ENCODE measurements around the gene PCDH17. TPM values are rescaled to one million over a fixed set of nuclear protein-coding genes. Genes with fewer than 3 reads are reported as not detected.
A peak's percentile ranks its signal among the peaks of the same experiment; 100 is the strongest.

The PCDH17 gene, protein sequence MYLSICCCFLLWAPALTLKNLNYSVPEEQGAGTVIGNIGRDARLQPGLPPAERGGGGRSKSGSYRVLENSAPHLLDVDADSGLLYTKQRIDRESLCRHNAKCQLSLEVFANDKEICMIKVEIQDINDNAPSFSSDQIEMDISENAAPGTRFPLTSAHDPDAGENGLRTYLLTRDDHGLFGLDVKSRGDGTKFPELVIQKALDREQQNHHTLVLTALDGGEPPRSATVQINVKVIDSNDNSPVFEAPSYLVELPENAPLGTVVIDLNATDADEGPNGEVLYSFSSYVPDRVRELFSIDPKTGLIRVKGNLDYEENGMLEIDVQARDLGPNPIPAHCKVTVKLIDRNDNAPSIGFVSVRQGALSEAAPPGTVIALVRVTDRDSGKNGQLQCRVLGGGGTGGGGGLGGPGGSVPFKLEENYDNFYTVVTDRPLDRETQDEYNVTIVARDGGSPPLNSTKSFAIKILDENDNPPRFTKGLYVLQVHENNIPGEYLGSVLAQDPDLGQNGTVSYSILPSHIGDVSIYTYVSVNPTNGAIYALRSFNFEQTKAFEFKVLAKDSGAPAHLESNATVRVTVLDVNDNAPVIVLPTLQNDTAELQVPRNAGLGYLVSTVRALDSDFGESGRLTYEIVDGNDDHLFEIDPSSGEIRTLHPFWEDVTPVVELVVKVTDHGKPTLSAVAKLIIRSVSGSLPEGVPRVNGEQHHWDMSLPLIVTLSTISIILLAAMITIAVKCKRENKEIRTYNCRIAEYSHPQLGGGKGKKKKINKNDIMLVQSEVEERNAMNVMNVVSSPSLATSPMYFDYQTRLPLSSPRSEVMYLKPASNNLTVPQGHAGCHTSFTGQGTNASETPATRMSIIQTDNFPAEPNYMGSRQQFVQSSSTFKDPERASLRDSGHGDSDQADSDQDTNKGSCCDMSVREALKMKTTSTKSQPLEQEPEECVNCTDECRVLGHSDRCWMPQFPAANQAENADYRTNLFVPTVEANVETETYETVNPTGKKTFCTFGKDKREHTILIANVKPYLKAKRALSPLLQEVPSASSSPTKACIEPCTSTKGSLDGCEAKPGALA (N-terminal part only)
- under 0.01 TPM for total RNA-seq

DNA sequence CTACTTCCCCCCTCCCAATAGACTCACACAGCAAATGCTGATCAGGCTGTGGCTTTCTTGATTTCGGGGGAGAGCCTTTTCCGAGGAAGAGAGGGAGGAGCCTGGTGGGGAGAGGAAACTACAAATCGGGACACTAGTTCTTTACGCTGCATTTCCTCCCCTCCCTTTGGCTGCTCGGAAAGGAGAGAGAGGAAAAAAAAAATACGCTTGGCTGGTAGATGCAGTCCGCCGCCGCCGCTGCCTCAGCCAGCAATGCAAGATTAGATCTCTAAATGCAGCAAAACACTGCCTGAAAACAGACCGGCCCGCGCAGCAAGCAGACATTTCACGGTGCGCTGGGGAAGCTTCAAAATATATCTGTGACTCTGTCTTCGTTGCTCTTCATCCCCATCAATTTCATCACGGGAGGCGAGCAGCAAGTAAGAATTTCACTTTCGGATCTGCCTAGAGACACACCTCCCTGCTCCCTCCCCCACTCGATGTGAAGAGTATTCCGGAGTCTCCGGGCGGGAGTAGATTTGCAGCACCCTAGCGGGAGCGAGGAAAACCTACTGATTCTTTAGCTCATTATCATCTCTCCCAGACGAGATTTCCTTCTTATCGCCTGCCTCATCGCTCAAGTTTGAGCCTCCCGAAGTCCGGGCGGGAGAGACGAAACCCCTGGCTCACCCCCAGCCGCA lies at the start of gene PCDH17:
Gene PCDH17, plus strand, starts transcription at position 149 of the 680 bp plus-strand sequence. CDS start 803 bp downstream, outside the sequence.
- Histone ChIP-seq H3K9me3 (ENCODE audit: low read depth, low read length) (no peaks in the 10 kb centered on the region), H3K4me3 (ENCODE audit: low read length) (peak within 1 kb of the TSS; percentile 17), H3K27me3 (ENCODE audit: insufficient read depth, low read length) (peaks cover 79% of the 10 kb centered on the region), H3K4me1 (ENCODE audit: insufficient read depth, low read length) (peaks cover 28% of the 10 kb centered on the region)

DNA sequence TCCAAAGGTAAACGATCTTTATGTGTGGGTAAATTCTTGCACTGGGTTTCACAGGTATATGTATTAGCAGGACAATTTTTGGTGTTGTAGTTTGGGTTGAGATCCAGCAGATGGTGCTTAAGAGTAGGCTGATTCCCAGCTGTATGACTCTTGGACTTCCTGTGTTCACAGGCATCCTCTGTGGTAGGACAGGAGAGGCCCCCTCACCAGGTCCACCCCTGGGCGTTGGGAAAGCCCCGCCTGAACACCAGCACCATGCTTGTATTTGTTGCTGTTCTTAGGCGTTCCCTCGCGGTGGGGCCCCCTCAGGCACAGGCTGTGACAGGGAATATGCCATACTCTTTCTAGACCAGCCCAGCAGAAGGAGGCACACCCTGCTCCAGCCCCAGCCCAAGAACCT lies 49.5 kb upstream of the PCDH17 start:
- no peaks in the 10 kb centered on the region for H3K27me3 ChIP-seq (ENCODE audit: insufficient read depth, low read length)
- no peak overlapping the region for H3K4me3 ChIP-seq (ENCODE audit: low read length)
- peaks cover 4% of the 10 kb centered on the region for H3K9me3 ChIP-seq (ENCODE audit: low read depth, low read length)
- H3K4me1 ChIP-seq (ENCODE audit: insufficient read depth, low read length): no peaks in the 10 kb centered on the region

DNA sequence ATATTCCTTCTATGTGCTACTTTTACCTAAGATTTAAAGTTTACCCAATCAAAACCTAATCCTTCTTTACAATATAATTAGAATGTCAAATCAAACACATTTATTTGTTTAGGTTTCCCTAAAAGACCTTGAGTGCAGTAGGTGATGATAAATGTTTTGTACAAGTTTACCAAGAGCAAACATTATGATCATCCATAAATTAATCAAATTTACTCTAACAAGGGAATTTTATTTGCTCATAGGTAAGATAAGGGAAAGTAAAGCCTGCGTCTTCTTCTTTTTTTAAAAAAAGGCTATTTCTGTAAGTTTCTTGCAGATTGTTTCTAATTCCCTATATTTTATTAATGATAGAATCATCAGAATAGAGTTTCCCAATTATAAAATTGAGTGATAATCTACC lies 48.0 kb upstream of the PCDH17 start:
- Histone ChIP-seq H3K9me3 (ENCODE audit: low read depth, low read length) (peaks cover 4% of the 10 kb centered on the region), H3K4me3 (ENCODE audit: low read length) (no peak overlapping the region), H3K4me1 (ENCODE audit: insufficient read depth, low read length) (no peaks in the 10 kb centered on the region), H3K27me3 (ENCODE audit: insufficient read depth, low read length) (no peaks in the 10 kb centered on the region)

DNA sequence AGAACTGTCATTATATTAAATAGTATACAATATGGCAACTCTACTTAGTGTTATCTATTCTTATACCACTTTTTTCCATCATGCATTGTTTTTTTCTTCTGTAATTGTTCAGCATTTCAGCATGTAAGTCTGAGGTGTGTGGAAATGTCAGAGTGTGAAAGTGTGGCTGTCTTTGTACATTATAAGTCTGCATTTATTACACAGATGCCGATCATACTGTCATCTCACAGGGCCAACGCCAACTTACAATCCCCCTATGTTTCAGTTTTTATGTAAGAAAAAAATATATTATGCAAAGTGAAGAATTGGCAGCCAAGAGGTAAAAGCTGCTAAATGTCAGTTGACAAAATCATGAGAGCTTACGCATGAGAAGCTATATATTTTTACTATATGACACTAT lies 42.9 kb upstream of the PCDH17 start:
- Histone ChIP-seq H3K4me3 (ENCODE audit: low read length) (no peak overlapping the region), H3K27me3 (ENCODE audit: insufficient read depth, low read length) (no peaks in the 10 kb centered on the region), H3K4me1 (ENCODE audit: insufficient read depth, low read length) (no peaks in the 10 kb centered on the region), H3K9me3 (ENCODE audit: low read depth, low read length) (no peaks in the 10 kb centered on the region)

DNA sequence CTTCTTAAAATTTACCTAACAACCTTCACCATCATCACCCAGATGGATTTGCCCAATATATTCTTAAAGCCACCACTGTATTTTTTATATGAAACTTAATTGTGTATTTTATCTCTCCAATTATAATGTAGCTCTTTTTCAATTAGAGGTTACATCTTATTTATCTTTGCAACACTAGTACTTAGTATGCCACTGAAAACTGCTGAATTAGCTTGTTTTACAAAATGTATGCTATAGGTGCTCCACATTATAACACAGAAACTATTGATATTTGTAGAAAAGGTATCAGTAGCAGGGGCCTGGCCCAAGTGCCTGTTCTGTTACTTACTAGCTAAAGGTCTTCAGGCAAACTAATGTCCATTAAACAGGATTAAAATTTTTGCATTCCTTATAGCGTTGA lies 35.8 kb upstream of the PCDH17 start:
- no peak overlapping the region for H3K4me3 ChIP-seq (ENCODE audit: low read length)
- no peaks in the 10 kb centered on the region for H3K27me3 ChIP-seq (ENCODE audit: insufficient read depth, low read length)
- no peaks in the 10 kb centered on the region for H3K4me1 ChIP-seq (ENCODE audit: insufficient read depth, low read length)
- no peaks in the 10 kb centered on the region for H3K9me3 ChIP-seq (ENCODE audit: low read depth, low read length)

DNA sequence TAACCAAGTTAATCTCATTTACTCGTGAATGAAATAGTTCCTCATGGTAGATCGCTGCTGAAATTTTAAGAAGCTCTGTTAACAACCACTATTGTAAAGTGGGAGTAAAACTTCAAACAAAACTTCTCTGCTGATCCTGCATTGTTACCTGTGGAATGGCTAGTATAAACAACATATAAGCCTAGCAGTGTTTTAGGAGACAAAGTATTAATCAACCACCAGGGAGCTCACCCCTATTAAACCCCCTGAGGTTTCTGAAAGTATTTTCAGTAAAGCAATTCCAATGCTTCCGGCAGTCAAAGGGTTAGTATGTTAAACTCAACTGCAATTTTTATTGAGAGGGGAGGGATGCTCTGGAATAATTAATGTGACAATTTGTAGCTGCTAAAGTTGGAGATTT lies 30.0 kb upstream of the PCDH17 start:
- no peaks in the 10 kb centered on the region for H3K27me3 ChIP-seq (ENCODE audit: insufficient read depth, low read length)
- H3K4me1 ChIP-seq (ENCODE audit: insufficient read depth, low read length): no peaks in the 10 kb centered on the region
- no peaks in the 10 kb centered on the region for H3K9me3 ChIP-seq (ENCODE audit: low read depth, low read length)
- no peak overlapping the region for H3K4me3 ChIP-seq (ENCODE audit: low read length)

DNA sequence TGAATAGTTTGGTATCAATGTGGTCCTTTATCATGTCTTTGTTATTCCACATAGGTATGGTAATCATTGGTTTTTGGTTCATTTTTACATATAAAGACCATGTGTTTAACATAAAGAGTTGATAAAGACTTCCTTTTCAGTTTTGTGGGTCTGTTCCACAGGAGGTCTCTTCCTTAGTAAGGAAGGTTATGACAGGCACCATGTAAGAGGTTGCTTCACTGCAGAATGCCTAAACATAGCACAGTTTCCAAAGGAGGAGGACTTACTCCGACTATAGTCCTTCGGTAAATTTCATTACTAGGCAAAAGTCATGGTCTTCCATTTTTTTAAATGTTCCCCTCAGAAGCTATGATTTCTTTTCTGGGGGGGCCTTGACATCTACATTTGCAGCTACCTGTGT lies 27.1 kb upstream of the PCDH17 start:
- H3K4me3 ChIP-seq (ENCODE audit: low read length): no peak overlapping the region
- H3K27me3 ChIP-seq (ENCODE audit: insufficient read depth, low read length): no peaks in the 10 kb centered on the region
- no peaks in the 10 kb centered on the region for H3K9me3 ChIP-seq (ENCODE audit: low read depth, low read length)
- no peaks in the 10 kb centered on the region for H3K4me1 ChIP-seq (ENCODE audit: insufficient read depth, low read length)

DNA sequence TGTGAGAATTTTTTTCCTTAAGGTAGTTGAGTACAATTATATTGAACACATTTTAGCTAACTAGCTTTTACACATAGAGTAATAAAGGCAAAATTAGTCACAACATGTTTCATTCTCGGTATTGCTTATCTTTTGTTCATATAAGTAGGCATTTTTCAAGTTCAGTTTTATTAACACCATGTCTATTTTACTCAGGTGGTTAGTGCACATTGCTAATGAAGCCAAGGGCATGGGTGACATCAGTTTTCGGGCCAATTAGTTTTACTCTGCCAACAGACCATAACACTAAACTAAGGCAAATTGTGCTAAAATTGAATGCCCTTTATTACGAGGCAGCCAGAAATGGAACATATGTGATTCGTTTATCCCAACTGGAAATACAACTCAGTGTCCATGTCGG lies 19.6 kb upstream of the PCDH17 start:
- H3K4me1 ChIP-seq (ENCODE audit: insufficient read depth, low read length): no peaks in the 10 kb centered on the region
- no peak overlapping the region for H3K4me3 ChIP-seq (ENCODE audit: low read length)
- no peaks in the 10 kb centered on the region for H3K9me3 ChIP-seq (ENCODE audit: low read depth, low read length)
- no peaks in the 10 kb centered on the region for H3K27me3 ChIP-seq (ENCODE audit: insufficient read depth, low read length)

DNA sequence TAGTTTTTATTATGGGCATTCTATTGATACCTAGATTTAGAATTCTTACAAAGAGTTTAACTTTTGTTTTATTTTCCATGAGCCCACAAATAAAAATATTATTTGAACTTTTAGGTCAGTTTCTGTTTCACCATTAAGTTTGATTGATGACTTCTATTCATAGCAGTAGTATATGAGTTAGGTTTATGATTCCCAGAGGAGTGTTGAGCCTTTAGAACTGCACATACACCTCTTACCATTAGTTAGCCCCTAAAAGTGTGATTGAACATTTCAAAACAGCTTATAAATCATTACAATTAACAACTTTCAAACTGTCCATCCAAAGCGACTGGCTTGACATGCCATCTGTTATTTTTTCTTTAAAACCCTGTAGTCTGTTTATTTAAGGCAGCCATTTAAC lies 19.0 kb upstream of the PCDH17 start:
- H3K27me3 ChIP-seq (ENCODE audit: insufficient read depth, low read length): no peaks in the 10 kb centered on the region
- H3K9me3 ChIP-seq (ENCODE audit: low read depth, low read length): no peaks in the 10 kb centered on the region
- H3K4me3 ChIP-seq (ENCODE audit: low read length): no peak overlapping the region
- H3K4me1 ChIP-seq (ENCODE audit: insufficient read depth, low read length): no peaks in the 10 kb centered on the region

DNA sequence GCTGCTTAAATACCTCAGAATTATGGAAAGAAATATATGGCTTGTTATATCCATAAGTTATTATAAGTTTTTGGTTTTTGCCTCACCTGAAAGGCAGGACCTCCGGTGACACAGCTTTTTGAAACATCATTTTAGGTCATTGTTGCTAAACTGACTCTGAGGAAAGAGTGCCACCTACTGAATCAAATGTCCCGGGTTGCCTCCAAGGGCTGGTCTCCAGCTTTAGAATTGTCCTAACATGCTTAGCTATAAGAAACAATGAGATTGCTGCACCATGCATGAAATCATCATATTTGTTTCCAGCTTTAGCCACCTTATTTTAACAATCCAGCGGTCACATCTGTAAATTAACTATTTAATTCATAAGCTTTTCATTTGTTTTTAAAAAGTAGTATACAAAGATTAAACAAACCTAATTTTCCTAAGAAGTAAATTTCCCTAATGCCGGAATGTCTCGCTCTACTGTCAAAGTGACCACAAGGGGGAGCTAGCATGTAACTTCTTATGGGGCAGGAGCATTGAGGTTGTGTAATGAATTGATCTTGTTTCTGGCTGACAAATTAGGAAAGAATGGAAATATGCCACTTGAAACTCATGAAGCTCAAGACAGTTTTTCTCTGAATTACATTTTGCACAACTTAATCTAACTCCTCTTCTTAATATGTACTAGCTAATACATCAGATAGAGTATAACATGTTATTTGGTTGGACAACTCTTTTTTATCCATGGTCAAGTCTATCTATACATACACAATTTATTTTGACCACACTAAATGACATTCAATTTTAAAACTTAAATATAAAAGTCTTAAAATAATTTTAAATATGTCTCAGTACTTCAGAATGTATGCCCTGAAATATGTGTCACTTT lies 6.7 kb upstream of the PCDH17 start:
- H3K4me3 ChIP-seq (ENCODE audit: low read length): no peak overlapping the region
- H3K4me1 ChIP-seq (ENCODE audit: insufficient read depth, low read length): peaks cover 7% of the 10 kb centered on the region
- H3K9me3 ChIP-seq (ENCODE audit: low read depth, low read length): no peaks in the 10 kb centered on the region
- peaks cover 25% of the 10 kb centered on the region for H3K27me3 ChIP-seq (ENCODE audit: insufficient read depth, low read length)

DNA sequence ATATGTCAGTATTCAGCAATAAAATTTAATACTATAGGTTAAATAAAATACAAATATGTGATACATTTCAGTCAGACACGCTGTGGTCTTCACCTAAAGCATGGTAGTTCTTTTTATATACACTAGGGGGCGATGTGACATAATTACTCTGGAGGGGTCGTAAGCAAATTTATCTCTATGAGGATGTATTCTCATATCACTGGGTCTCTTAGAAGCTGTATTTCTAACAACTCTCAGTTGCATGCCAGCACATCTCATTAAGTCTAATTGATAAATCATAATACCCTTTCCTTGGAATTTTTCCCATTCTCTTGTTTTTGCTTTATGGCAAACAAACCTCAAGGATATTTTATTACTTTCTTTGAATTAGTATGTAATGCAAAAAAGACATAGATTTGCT lies 3.9 kb upstream of the PCDH17 start:
- Histone ChIP-seq H3K4me1 (ENCODE audit: insufficient read depth, low read length) (peaks cover 28% of the 10 kb centered on the region), H3K4me3 (ENCODE audit: low read length) (no peak overlapping the region), H3K9me3 (ENCODE audit: low read depth, low read length) (no peaks in the 10 kb centered on the region), H3K27me3 (ENCODE audit: insufficient read depth, low read length) (peaks cover 54% of the 10 kb centered on the region)

DNA sequence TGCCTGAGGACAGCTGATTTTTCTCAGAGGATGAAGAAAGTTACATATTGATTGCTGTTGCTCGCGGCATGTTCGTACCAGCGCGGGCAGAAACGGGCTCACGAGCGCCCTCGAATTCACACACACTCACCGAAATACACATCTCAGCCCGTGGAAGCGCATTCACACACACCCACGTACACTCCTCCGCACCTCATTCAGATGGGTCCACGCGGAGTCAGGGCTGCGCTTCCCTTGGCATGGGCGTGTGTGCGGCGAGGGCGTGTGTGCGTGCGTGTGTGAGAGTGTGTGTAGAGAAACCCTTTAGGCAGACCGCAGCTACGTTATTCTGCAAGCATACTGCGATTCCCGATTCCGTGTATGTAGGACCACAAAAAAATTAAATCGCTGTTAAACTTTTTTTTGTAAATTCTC lies 2.1 kb upstream of the PCDH17 start:
- Histone ChIP-seq H3K27me3 (ENCODE audit: insufficient read depth, low read length) (peaks cover 70% of the 10 kb centered on the region), H3K4me1 (ENCODE audit: insufficient read depth, low read length) (peaks cover 28% of the 10 kb centered on the region), H3K4me3 (ENCODE audit: low read length) (no peak overlapping the region), H3K9me3 (ENCODE audit: low read depth, low read length) (no peaks in the 10 kb centered on the region)

DNA sequence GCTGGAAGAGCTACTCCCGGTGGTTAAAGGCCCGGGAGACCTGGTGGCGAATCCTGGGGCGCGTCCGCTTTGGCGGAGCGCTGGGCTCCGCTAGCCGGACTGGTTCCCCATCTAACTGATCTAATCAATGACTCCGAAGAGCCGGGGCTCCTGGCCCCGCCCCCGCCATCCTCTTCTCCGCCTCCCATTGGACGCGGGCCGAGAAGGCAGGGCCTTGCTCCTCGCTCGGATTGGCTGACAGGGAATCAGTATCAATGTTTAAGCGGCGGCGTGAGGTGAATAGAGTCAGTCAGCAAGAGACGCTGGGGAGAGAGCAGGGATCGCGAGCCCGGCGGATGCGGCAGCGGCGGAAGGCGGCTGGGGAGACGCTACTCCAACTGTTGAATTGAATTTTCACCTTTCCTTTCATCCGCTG lies 1.7 kb upstream of the PCDH17 start:
- Histone ChIP-seq H3K9me3 (ENCODE audit: low read depth, low read length) (no peaks in the 10 kb centered on the region), H3K27me3 (ENCODE audit: insufficient read depth, low read length) (peaks cover 74% of the 10 kb centered on the region), H3K4me3 (ENCODE audit: low read length) (no peak overlapping the region), H3K4me1 (ENCODE audit: insufficient read depth, low read length) (peaks cover 28% of the 10 kb centered on the region)
